Measurements from ENCODE around the gene ABTB2.

ABTB2 gene

GRCh38 chr11:34276352-34276864 lies 81.4 kb downstream of the ABTB2 start:
- no peaks in the 10 kb centered on the region for H3K9me3 ChIP-seq
- no peaks in the 10 kb centered on the region for H3K27me3 ChIP-seq (ENCODE audit: low read depth)
- no peaks in the 10 kb centered on the region for H3K4me1 ChIP-seq
- no peak for DNase-seq (ENCODE audit: low spot score in 2 of 2)
- H3K4me3 ChIP-seq, result no peak overlapping the region
- H3K36me3 ChIP-seq (replicated peaks), result no peaks in the 10 kb centered on the region
- in situ Hi-C loops (cut with MboI; ENCODE audit: low sequenced_read_pairs), result no loop called here

DNA sequence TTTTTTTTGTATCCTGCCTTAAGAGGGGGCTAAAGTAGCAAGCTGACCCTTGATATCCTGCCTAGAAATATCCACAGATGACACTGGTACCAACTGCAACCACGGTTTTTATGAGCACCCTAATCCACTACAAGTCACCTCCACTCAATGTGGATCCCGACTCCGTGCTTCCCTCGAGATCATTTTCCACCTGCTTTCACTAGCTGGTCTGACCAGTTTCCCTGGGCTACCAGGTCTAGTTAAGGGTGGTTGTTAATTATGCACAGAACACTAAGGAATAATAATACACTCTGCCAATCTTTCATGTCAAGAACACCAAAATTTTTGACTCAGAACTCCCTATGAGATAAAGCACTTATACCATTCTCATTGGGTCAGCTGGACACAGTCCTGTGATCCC lies 82.3 kb downstream of the ABTB2 start:
- Histone ChIP-seq H3K4me1 (no peaks in the 10 kb centered on the region), H3K4me3 (no peak overlapping the region), H3K36me3 (replicated peaks) (no peaks in the 10 kb centered on the region), H3K27me3 (ENCODE audit: low read depth) (no peaks in the 10 kb centered on the region), H3K9me3 (no peaks in the 10 kb centered on the region)
- DNase-seq (ENCODE audit: low spot score in 2 of 2), result no peak
- in situ Hi-C loops (cut with MboI; ENCODE audit: low sequenced_read_pairs), result no loop called here

- Histone ChIP-seq H3K36me3 (replicated peaks) (no peaks in the 10 kb centered on the region), H3K4me3 (no peak overlapping the region), H3K9me3 (no peaks in the 10 kb centered on the region), H3K4me1 (no peaks in the 10 kb centered on the region), H3K27me3 (ENCODE audit: low read depth) (no peaks in the 10 kb centered on the region)
- DNase-seq (ENCODE audit: low spot score in 2 of 2), result no peak
- in situ Hi-C loops (cut with MboI; ENCODE audit: low sequenced_read_pairs), result no loop called here
These were observed 83.0 kb downstream of the ABTB2 start for GRCh38 chr11:34274712-34275398.

- in situ Hi-C loops (cut with MboI; ENCODE audit: low sequenced_read_pairs), result no loop called here
- no peak for DNase-seq (ENCODE audit: low spot score in 2 of 2)
These were observed 84.7 kb downstream of the ABTB2 start for GRCh38 chr11:34273099-34273498.

GRCh38 chr11:34271727-34272126 lies 86.1 kb downstream of the ABTB2 start:
- H3K27me3 ChIP-seq (ENCODE audit: low read depth), result no peaks in the 10 kb centered on the region
- no peaks in the 10 kb centered on the region for H3K9me3 ChIP-seq
- H3K4me1 ChIP-seq, result no peaks in the 10 kb centered on the region
- no peaks in the 10 kb centered on the region for H3K36me3 ChIP-seq (replicated peaks)
- no peak for DNase-seq (ENCODE audit: low spot score in 2 of 2)
- H3K4me3 ChIP-seq, result no peak overlapping the region
- in situ Hi-C loops (cut with MboI; ENCODE audit: low sequenced_read_pairs), result no loop called here

More at GRCh38 chr11:34273099-34273498, 84.7 kb downstream of the ABTB2 start:
- Histone ChIP-seq H3K27me3 (ENCODE audit: low read depth) (no peaks in the 10 kb centered on the region), H3K4me1 (no peaks in the 10 kb centered on the region), H3K4me3 (no peak overlapping the region), H3K9me3 (no peaks in the 10 kb centered on the region), H3K36me3 (replicated peaks) (no peaks in the 10 kb centered on the region)

- in situ Hi-C loops (cut with MboI; ENCODE audit: low sequenced_read_pairs), result no loop called here
- no peaks in the 10 kb centered on the region for H3K36me3 ChIP-seq (replicated peaks)
- H3K4me1 ChIP-seq, result no peaks in the 10 kb centered on the region
- DNase-seq (ENCODE audit: low spot score in 2 of 2), result no peak
- no peak overlapping the region for H3K4me3 ChIP-seq
- H3K27me3 ChIP-seq (ENCODE audit: low read depth), result no peaks in the 10 kb centered on the region
- no peaks in the 10 kb centered on the region for H3K9me3 ChIP-seq
These were observed 87.1 kb downstream of the ABTB2 start for GRCh38 chr11:34270711-34271110.

- H3K4me1 ChIP-seq, result no peaks in the 10 kb centered on the region
- H3K9me3 ChIP-seq, result no peaks in the 10 kb centered on the region
- no peak overlapping the region for H3K4me3 ChIP-seq
- in situ Hi-C loops (cut with MboI; ENCODE audit: low sequenced_read_pairs), result no loop called here
- no peak for DNase-seq (ENCODE audit: low spot score in 2 of 2)
- H3K27me3 ChIP-seq (ENCODE audit: low read depth), result no peaks in the 10 kb centered on the region
- no peaks in the 10 kb centered on the region for H3K36me3 ChIP-seq (replicated peaks)
These were observed 88.0 kb downstream of the ABTB2 start for GRCh38 chr11:34269694-34270245.

DNA sequence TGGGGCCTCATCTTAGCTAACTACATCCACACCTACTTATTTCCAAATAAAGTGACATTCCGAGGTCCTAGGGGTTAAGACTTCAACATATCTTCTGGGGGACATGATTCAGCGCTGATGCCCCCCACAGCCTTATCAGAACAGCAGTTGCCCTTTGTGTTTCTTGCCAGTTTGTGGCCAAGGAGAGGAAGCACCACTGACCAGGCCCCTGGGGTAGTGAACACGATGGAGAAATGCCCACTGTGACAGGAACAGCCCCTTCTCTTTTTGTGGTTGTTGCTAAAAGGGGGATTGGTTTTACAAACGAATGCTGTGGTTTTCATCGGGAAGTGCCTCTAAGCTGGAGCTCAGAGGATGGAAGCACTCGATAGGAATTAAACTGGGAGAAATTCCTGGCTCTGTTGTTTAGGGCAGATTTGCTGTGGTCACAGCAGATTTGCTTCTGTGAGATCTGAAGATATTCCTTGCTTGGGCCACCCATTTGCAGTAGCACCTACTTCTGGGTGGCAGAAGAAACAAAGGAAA lies 88.8 kb downstream of the ABTB2 start:
- Histone ChIP-seq H3K4me1 (no peaks in the 10 kb centered on the region), H3K4me3 (no peak overlapping the region), H3K9me3 (no peaks in the 10 kb centered on the region), H3K27me3 (ENCODE audit: low read depth) (no peaks in the 10 kb centered on the region), H3K36me3 (replicated peaks) (no peaks in the 10 kb centered on the region)
- no peak for DNase-seq (ENCODE audit: low spot score in 2 of 2)
- in situ Hi-C loops (cut with MboI; ENCODE audit: low sequenced_read_pairs), result no loop called here

GRCh38 chr11:34267417-34267816 lies 90.4 kb downstream of the ABTB2 start:
- Histone ChIP-seq H3K27me3 (ENCODE audit: low read depth) (no peaks in the 10 kb centered on the region), H3K4me1 (no peaks in the 10 kb centered on the region), H3K4me3 (no peak overlapping the region), H3K9me3 (no peaks in the 10 kb centered on the region), H3K36me3 (replicated peaks) (no peaks in the 10 kb centered on the region)
- in situ Hi-C loops (cut with MboI; ENCODE audit: low sequenced_read_pairs), result no loop called here
- no peak for DNase-seq (ENCODE audit: low spot score in 2 of 2)

DNA sequence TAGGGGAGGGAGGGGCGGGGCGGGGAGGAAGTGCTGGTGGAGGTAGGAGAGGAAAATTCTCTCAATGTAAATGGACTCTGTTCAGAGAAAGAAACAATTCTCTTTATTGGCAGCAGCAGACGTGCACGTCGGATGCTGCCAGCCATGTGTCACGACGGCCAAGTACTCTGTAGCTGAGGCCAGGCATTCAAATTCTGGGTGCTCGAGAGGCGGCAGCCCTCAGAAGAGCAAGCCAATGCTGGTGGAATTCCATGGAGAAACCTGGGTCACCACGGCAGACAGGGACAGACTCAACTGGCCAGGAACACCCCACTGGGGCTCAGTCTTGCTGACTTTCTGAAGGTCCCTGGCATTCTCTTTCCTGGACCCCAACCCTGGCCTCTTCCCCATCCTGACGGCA lies 90.8 kb downstream of the ABTB2 start:
- no peaks in the 10 kb centered on the region for H3K9me3 ChIP-seq
- H3K36me3 ChIP-seq (replicated peaks), result no peaks in the 10 kb centered on the region
- in situ Hi-C loops (cut with MboI; ENCODE audit: low sequenced_read_pairs), result no loop called here
- H3K4me1 ChIP-seq, result no peaks in the 10 kb centered on the region
- no peaks in the 10 kb centered on the region for H3K27me3 ChIP-seq (ENCODE audit: low read depth)
- DNase-seq (ENCODE audit: low spot score in 2 of 2), result no peak
- no peak overlapping the region for H3K4me3 ChIP-seq

GRCh38 chr11:34266090-34266912 lies 91.5 kb downstream of the ABTB2 start:
- no peak for DNase-seq (ENCODE audit: low spot score in 2 of 2)
- Histone ChIP-seq H3K4me3 (no peak overlapping the region), H3K36me3 (replicated peaks) (no peaks in the 10 kb centered on the region), H3K4me1 (no peaks in the 10 kb centered on the region), H3K9me3 (no peaks in the 10 kb centered on the region), H3K27me3 (ENCODE audit: low read depth) (no peaks in the 10 kb centered on the region)
- in situ Hi-C loops (cut with MboI; ENCODE audit: low sequenced_read_pairs), result no loop called here

- no peaks in the 10 kb centered on the region for H3K9me3 ChIP-seq
- no peaks in the 10 kb centered on the region for H3K36me3 ChIP-seq (replicated peaks)
- in situ Hi-C loops (cut with MboI; ENCODE audit: low sequenced_read_pairs), result no loop called here
- no peak overlapping the region for H3K4me3 ChIP-seq
- no peak for DNase-seq (ENCODE audit: low spot score in 2 of 2)
- no peaks in the 10 kb centered on the region for H3K4me1 ChIP-seq
- H3K27me3 ChIP-seq (ENCODE audit: low read depth), result no peaks in the 10 kb centered on the region
These were observed 93.3 kb downstream of the ABTB2 start for GRCh38 chr11:34264303-34265110.

- no peak for DNase-seq (ENCODE audit: low spot score in 2 of 2)
- Histone ChIP-seq H3K36me3 (replicated peaks) (no peaks in the 10 kb centered on the region), H3K9me3 (no peaks in the 10 kb centered on the region), H3K4me1 (no peaks in the 10 kb centered on the region), H3K27me3 (ENCODE audit: low read depth) (no peaks in the 10 kb centered on the region), H3K4me3 (no peak overlapping the region)
- in situ Hi-C loops (cut with MboI; ENCODE audit: low sequenced_read_pairs), result no loop called here
These were observed 94.2 kb downstream of the ABTB2 start for GRCh38 chr11:34263441-34264091.

Measured in HAP-1 (cell line).